ENCODE measurements around the gene PLXNA3. TPM values are rescaled to one million over a fixed set of nuclear protein-coding genes. Genes with fewer than 3 reads are reported as not detected.

Gene PLXNA3
- total and polyA plus RNA-seq, 10 of the 15 experiments (the other 5 are each of a cell fraction or from before 2014, with no cell fraction given), result 0.26 to 26.8 (median 3.4) TPM

DNA sequence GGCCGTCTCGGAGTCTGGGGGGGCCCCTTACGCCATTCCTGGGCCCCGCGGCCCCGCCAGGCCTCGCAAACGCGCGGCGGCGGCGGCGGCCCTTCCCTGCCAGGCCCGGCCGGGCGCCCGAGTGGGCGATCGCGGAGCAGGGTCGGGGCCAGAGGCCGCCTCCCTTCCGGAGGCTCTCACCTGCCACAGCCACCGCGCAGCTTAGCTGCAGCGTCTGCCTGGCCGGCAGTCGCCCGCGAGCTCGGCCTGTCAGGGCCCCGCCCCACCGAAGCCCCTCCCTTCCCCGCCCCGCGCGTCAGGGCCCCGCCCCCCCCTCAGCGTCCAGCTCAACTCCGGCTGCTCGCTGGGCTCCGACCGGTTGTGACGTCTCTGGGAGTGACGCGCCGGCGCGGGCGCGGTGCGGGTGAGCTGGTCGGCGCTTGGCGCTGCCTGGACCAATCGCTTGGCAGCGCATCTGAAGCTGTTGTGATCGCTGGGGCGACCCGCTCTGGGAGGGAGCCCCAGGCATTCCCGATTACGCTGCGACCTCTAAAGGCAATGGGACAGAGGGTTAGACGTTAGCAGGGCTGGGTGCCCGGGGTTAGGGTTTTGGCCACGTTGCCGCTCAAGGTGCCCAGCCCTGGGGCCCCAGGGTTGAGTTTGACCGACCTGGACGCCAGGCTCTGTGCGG lies 32.5 kb downstream of the PLXNA3 start, which contains the start of gene SLC10A3 (continued):
- TF ChIP-seq ZSCAN29 (IDR thresholded peaks at IDR 0.05), result 0 out of 2 replicates have a peak, but pooled peaks have one; percentile 55
- TF ChIP-seq BHLHE40 (IDR thresholded peaks at IDR 0.05; ENCODE audit: borderline replicate concordance in 1 of 2, low read depth in 2 of 2, low read length in 1 of 2), result peak in 1 of 2 experiments; percentile 44; a peak in 1 of 4 replicates
- no peak for TF ChIP-seq ZNF24 (IDR thresholded peaks at IDR 0.05)
- TF ChIP-seq, protein P1, sequence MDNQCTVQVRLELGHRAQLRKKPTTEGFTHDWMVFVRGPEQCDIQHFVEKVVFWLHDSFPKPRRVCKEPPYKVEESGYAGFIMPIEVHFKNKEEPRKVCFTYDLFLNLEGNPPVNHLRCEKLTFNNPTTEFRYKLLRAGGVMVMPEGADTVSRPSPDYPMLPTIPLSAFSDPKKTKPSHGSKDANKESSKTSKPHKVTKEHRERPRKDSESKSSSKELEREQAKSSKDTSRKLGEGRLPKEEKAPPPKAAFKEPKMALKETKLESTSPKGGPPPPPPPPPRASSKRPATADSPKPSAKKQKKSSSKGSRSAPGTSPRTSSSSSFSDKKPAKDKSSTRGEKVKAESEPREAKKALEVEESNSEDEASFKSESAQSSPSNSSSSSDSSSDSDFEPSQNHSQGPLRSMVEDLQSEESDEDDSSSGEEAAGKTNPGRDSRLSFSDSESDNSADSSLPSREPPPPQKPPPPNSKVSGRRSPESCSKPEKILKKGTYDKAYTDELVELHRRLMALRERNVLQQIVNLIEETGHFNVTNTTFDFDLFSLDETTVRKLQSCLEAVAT (IDR thresholded peaks at IDR 0.05), result no peak
- no peak for TF ChIP-seq MXI1 (IDR thresholded peaks at IDR 0.05; ENCODE audit: low read depth, low read length)
- peak; percentile 90 for TF ChIP-seq CREB1 (IDR thresholded peaks at IDR 0.05; ENCODE audit: low read depth)
- no peak for TF ChIP-seq CEBPB (IDR thresholded peaks at IDR 0.05; ENCODE audit: borderline replicate concordance in 1 of 2, low read depth in 2 of 2, low read length in 2 of 2)
- peak; percentile 76; the same call in 1 of the 2 replicates for TF ChIP-seq POLR2AphosphoS5 (IDR thresholded peaks at IDR 0.05; ENCODE audit: low read length)
- TF ChIP-seq NR2C1 (IDR thresholded peaks at IDR 0.05), result no peak
- TF ChIP-seq NFYB (IDR thresholded peaks at IDR 0.05; ENCODE audit: insufficient read depth, low read depth, low read length), result 0 out of 2 replicates have a peak, but pooled peaks have one; percentile 27
- TF ChIP-seq, protein P2, sequence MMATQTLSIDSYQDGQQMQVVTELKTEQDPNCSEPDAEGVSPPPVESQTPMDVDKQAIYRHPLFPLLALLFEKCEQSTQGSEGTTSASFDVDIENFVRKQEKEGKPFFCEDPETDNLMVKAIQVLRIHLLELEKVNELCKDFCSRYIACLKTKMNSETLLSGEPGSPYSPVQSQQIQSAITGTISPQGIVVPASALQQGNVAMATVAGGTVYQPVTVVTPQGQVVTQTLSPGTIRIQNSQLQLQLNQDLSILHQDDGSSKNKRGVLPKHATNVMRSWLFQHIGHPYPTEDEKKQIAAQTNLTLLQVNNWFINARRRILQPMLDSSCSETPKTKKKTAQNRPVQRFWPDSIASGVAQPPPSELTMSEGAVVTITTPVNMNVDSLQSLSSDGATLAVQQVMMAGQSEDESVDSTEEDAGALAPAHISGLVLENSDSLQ (IDR thresholded peaks at IDR 0.05), result peak; percentile 75
- TF ChIP-seq RBBP5 (conservative IDR thresholded peaks at IDR 0.05), result no peak
- no peak for TF ChIP-seq FOXK2 (IDR thresholded peaks at IDR 0.05)
- TF ChIP-seq KLF5 (IDR thresholded peaks at IDR 0.05; ENCODE audit: partially characterized antibody), result no peak
- TF ChIP-seq REST (IDR thresholded peaks at IDR 0.05; ENCODE audit: low read depth, low read length), result no peak
- TF ChIP-seq NBN (IDR thresholded peaks at IDR 0.05), result 0 out of 2 replicates have a peak, but pooled peaks have one; percentile 21
- peak; percentile 87 for TF ChIP-seq TAF1 (IDR thresholded peaks at IDR 0.05; ENCODE audit: borderline replicate concordance, low read depth, low read length)
- no peak for TF ChIP-seq CBFB (IDR thresholded peaks at IDR 0.05; ENCODE audit: low read depth)
- TF ChIP-seq PRDM15 (CRISPR knock-in tag; IDR thresholded peaks at IDR 0.05), result no peak
- TF ChIP-seq BRCA1 (IDR thresholded peaks at IDR 0.05; ENCODE audit: low read depth, low read length), result no peak
- TF ChIP-seq ZNF217 (IDR thresholded peaks at IDR 0.05), result no peak
